WTC11 (cell line): Measurements from ENCODE around the gene PRSS48. TPM values are rescaled to one million over a fixed set of nuclear protein-coding genes. Genes with fewer than 3 reads are reported as not detected.

Source experiments
- ATAC-seq: fragments of 200-7000 bp; cut with Tn5 transposase; 2 replicates; pipeline ENCODE4 v1.10.0; 2021; ENCODE audit warnings: mild to moderate bottlenecking, moderate library complexity
- CTCF ChIA-PET: fragments of 300-600 bp; sonication (Branson Sonifier 250); formaldehyde crosslinking; loops from one replicate; lab custom pipeline; 2021; ENCODE audit warnings: antibody characterized with exemption; lab: Charles Lee
- POLR2A ChIA-PET: fragments of 350-600 bp; sonication (Branson Sonifier 250); formaldehyde crosslinking; loops from one replicate; lab custom pipeline; 2021; ENCODE audit warnings: antibody characterized with exemption; lab: Charles Lee
- DNase-seq: peaks from one replicate; pipeline ENCODE4 v3.0.0; 2021; ENCODE audit warnings: low spot score
- H3K27ac Mint-ChIP-seq: 2 replicates; pipeline ENCODE4 v1.8.0; 2021; ENCODE audit warnings: mixed read lengths
- H3K27me3 Mint-ChIP-seq: 2 replicates; pipeline ENCODE4 v1.8.0; 2021; ENCODE audit warnings: low read depth, mild to moderate bottlenecking, moderate library complexity, mixed read lengths
- H3K36me3 Mint-ChIP-seq: 2 replicates; pipeline ENCODE4 v1.8.0; 2021; ENCODE audit warnings: mixed read lengths
- H3K4me1 Mint-ChIP-seq: 2 replicates; pipeline ENCODE4 v1.8.0; 2022; ENCODE audit warnings: mixed read lengths
- H3K4me3 Mint-ChIP-seq: 2 replicates; pipeline ENCODE4 v1.8.0; 2021; ENCODE audit warnings: mild to moderate bottlenecking, moderate library complexity, mixed read lengths
- H3K9me3 Mint-ChIP-seq: 2 replicates; pipeline ENCODE4 v1.8.0; 2021; ENCODE audit warnings: mixed read lengths
- ATF2 ChIP-seq: sonication (generic); formaldehyde crosslinking; IDR thresholded peaks from 2 replicates; pipeline ENCODE4 v1.8.1; 2022; ENCODE audit warnings: low read depth, missing genetic modification reagents, borderline replicate concordance
- ATF3 ChIP-seq: sonication (generic); formaldehyde crosslinking; conservative IDR thresholded peaks from 2 replicates; pipeline ENCODE4 v1.8.1; 2022; ENCODE audit warnings: mild to moderate bottlenecking, missing genetic modification reagents
- CTCF ChIP-seq: fragments of 200-600 bp; IDR thresholded peaks from 2 replicates; pipeline ENCODE4 v1.8.0; 2022; ENCODE audit warnings: antibody characterized with exemption
- ERG ChIP-seq: fragments of 250-450 bp; sonication (Bioruptor Pico); IDR thresholded peaks from 2 replicates; pipeline ENCODE4 v1.8.0; 2021; ENCODE audit warnings: mild to moderate bottlenecking
- GRHL2 ChIP-seq: fragments of 250-450 bp; sonication (Bioruptor Pico); IDR thresholded peaks from 2 replicates; pipeline ENCODE4 v1.8.0; 2022; ENCODE audit warnings: mild to moderate bottlenecking, moderate library complexity; ENCODE audit not compliant: insufficient replicate concordance, severe bottlenecking
- MLX ChIP-seq: sonication (generic); formaldehyde crosslinking; IDR thresholded peaks from 2 replicates; pipeline ENCODE4 v1.8.1; 2023; ENCODE audit warnings: mild to moderate bottlenecking, missing genetic modification reagents, moderate library complexity
- PRDM15 ChIP-seq: sonication (generic); formaldehyde crosslinking; IDR thresholded peaks from 2 replicates; pipeline ENCODE4 v1.8.0; 2022; ENCODE audit warnings: missing genetic modification reagents
- RELA ChIP-seq: sonication (generic); formaldehyde crosslinking; IDR thresholded peaks from 2 replicates; pipeline ENCODE4 v1.8.1; 2022; ENCODE audit warnings: missing genetic modification reagents, mild to moderate bottlenecking, borderline replicate concordance
- SOX15 ChIP-seq: fragments of 250-450 bp; sonication (Bioruptor Pico); IDR thresholded peaks from 2 replicates; pipeline ENCODE4 v1.9.0; 2021; ENCODE audit warnings: mild to moderate bottlenecking
- STAT6 ChIP-seq: sonication (generic); formaldehyde crosslinking; conservative IDR thresholded peaks from 2 replicates; pipeline ENCODE4 v1.8.1; 2023; ENCODE audit warnings: mild to moderate bottlenecking, low read depth, missing genetic modification reagents, moderate library complexity
- TEAD4 ChIP-seq: sonication (generic); formaldehyde crosslinking; IDR thresholded peaks from 2 replicates; pipeline ENCODE4 v1.8.0; 2022; ENCODE audit warnings: mild to moderate bottlenecking, missing genetic modification reagents
- ZBTB21 ChIP-seq: sonication (generic); formaldehyde crosslinking; IDR thresholded peaks from 2 replicates; pipeline ENCODE4 v1.8.1; 2023; ENCODE audit warnings: mild to moderate bottlenecking, missing genetic modification reagents, borderline replicate concordance
- ZNF121 ChIP-seq: sonication (generic); formaldehyde crosslinking; IDR thresholded peaks from 2 replicates; pipeline ENCODE4 v1.8.0; 2023; ENCODE audit warnings: missing genetic modification reagents
- ZNF219 ChIP-seq: sonication (generic); formaldehyde crosslinking; IDR thresholded peaks from 2 replicates; pipeline ENCODE4 v1.8.0; 2023; ENCODE audit warnings: missing genetic modification reagents, mild to moderate bottlenecking, borderline replicate concordance
- ZNF232 ChIP-seq: sonication (generic); formaldehyde crosslinking; IDR thresholded peaks from 2 replicates; pipeline ENCODE4 v1.8.0; 2022; ENCODE audit warnings: mild to moderate bottlenecking, missing genetic modification reagents
- ZNF416 ChIP-seq: fragments of 250-450 bp; sonication (Bioruptor Pico); IDR thresholded peaks from 2 replicates; pipeline ENCODE4 v1.9.0; 2021; ENCODE audit warnings: mild to moderate bottlenecking, inconsistent platforms
- ZNF423 ChIP-seq: fragments of 250-450 bp; sonication (Bioruptor Pico); IDR thresholded peaks from 2 replicates; pipeline ENCODE4 v2.1.2; 2022; ENCODE audit warnings: mild to moderate bottlenecking, moderate library complexity
- ZSCAN18 ChIP-seq: fragments of 250-450 bp; sonication (Bioruptor Pico); IDR thresholded peaks from 2 replicates; pipeline ENCODE4 v2.1.2; 2022; ENCODE audit warnings: mild to moderate bottlenecking, moderate library complexity
- total RNA-seq: library from RNA; stranded (reverse); gene quantifications from 3 replicates; pipeline ENCODE4 v1.2.3, GENCODE V29; 2021

PRSS48 gene
- total RNA-seq, 1 experiment from 2014 or later: not detected

- TF ChIP-seq PRDM15 (CRISPR knock-in tag): no peak
- no peak for TF ChIP-seq ZNF416 (CRISPR knock-in tag)
- no peak for TF ChIP-seq SOX15 (CRISPR knock-in tag)
- TF ChIP-seq ZBTB21: no peak
- no peak for TF ChIP-seq TEAD4 (CRISPR knock-in tag)
- TF ChIP-seq ERG (CRISPR knock-in tag): no peak
- TF ChIP-seq GRHL2 (CRISPR knock-in tag): no peak
- no peak for TF ChIP-seq ZNF232 (CRISPR knock-in tag)
- no peak for TF ChIP-seq RELA (CRISPR knock-in tag)
- TF ChIP-seq ATF3 (CRISPR knock-in tag): no peak
- TF ChIP-seq, all 79 proteins: peak for 0
Observed at GRCh38 chr4:151291485-151291884, 14.5 kb downstream of the PRSS48 start (continued).

- ChIA-PET POLR2A (no interaction called here), CTCF (interaction anchor here (1.1 to 1.9 kb wide), 3 partner anchors 15 to 175 kb away, joined by 4 to 6 read pairs (median 5); partner anchors contain the start of gene PRSS48)
- no peak for ATAC-seq
- peaks cover 8% of the 10 kb centered on the region for H3K9me3 Mint-ChIP-seq
- no peak for DNase-seq
- peaks cover 34% of the 10 kb centered on the region for H3K4me1 Mint-ChIP-seq
- H3K4me3 Mint-ChIP-seq: no peak overlapping the region
- no peak overlapping the region for H3K27ac Mint-ChIP-seq
- H3K36me3 Mint-ChIP-seq: peaks cover 8% of the 10 kb centered on the region
- H3K27me3 Mint-ChIP-seq: no peaks in the 10 kb centered on the region
- TF ChIP-seq ZNF121 (CRISPR knock-in tag): peak; percentile 81
- TF ChIP-seq ZSCAN18 (CRISPR knock-in tag): no peak
- no peak for TF ChIP-seq STAT6 (CRISPR knock-in tag)
Observed at GRCh38 chr4:151292038-151292437, 15.1 kb downstream of the PRSS48 start.

- Mint-ChIP-seq H3K4me3 (no peak overlapping the region), H3K27me3 (no peaks in the 10 kb centered on the region), H3K9me3 (peaks cover 8% of the 10 kb centered on the region), H3K4me1 (peaks cover 30% of the 10 kb centered on the region), H3K36me3 (peaks cover 8% of the 10 kb centered on the region), H3K27ac (peak overlapping the region; percentile 25)
- ChIA-PET POLR2A (interaction anchor here (1.1 kb wide), 1 partner anchor 31 kb away, joined by 3 read pairs; the partner anchor contains the start of gene SH3D19), CTCF (interaction anchor here (0.7 to 2.5 kb wide), 3 partner anchors 18 to 817 kb away, joined by 3 to 9 read pairs (median 4); partner anchors contain the start of gene PRSS48)
- no peak for DNase-seq
- ATAC-seq: peak; percentile 68
- no peak for TF ChIP-seq ZNF219 (CRISPR knock-in tag)
- TF ChIP-seq RELA (CRISPR knock-in tag): no peak
- TF ChIP-seq ZNF423: no peak
- TF ChIP-seq MLX (CRISPR knock-in tag): no peak
- TF ChIP-seq TEAD4 (CRISPR knock-in tag): no peak
- TF ChIP-seq CTCF: no peak
- TF ChIP-seq ATF2: no peak
Observed at GRCh38 chr4:151294833-151295496, 18.0 kb downstream of the PRSS48 start.
